NCI-H2029 treated with DMSO at 0.1 percent for 48 hours (cell line): ENCODE measurements around the gene KMT2D.

Experiments
- DNase-seq: peaks from one replicate; lab custom pipeline; 2025; lab: John Stamatoyannopoulos, UW

Gene KMT2D

DNA sequence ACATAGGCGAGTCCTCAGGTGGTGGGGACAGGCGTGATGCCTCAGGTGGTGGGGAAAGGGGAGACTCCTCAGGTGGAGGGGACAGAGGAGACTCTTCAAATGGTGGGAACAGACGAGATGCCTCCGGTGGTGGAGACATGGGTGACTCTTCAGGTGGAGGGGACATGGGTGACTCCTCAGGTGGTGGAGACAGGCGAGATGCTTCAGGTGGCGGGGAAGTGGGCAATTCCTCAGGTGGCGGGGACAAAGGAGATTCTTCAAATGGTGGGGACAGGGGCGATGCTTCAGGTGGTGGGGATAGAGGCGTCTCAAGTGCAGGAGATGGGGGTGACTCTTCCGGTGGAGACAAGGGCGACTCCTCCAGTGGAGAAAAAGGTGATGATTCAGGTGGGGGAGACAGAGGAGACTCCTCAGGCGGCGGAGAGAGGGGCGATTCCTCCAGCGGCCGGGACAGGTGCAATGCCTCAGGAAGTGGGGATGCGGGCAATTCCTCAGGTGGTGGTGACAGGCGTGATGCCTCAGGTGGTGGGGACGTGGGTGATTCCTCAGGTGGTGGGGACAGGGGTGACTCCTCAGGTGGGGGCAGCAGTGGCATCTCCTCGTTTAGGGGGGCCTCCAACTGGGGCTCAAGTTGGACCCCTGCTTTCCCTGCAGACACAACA is 8.7 kb downstream of the KMT2D start:
- no peak for DNase-seq

- DNase-seq = no peak
Measured at GRCh38 chr12:49051373-49051764, 9.2 kb downstream of the KMT2D start.

GRCh38 chr12:49050507-49051372 is 9.9 kb downstream of the KMT2D start:
- no peak for DNase-seq

- no peak for DNase-seq
Measured at GRCh38 chr12:49049566-49050224, 10.9 kb downstream of the KMT2D start.

DNA sequence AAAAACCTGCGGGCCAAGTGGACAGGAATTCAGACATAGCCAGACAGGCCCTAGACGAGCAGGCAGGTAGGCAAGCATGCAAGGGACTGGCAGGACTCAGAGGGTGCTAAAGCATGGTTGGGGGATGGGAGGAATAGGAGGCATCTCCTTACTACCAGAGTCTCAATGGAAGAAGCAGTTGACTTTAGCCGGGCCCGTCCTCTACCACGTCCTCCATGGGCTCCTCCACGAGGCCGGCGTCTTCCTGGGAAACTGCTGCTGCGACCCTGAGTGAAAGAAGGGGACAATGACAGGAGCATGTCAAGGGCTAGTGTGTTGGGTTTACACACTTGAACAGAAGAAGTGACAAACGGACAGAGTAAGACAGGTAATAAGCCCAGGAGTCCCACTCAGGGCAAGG is 11.6 kb downstream of the KMT2D start:
- no peak for DNase-seq

DNA sequence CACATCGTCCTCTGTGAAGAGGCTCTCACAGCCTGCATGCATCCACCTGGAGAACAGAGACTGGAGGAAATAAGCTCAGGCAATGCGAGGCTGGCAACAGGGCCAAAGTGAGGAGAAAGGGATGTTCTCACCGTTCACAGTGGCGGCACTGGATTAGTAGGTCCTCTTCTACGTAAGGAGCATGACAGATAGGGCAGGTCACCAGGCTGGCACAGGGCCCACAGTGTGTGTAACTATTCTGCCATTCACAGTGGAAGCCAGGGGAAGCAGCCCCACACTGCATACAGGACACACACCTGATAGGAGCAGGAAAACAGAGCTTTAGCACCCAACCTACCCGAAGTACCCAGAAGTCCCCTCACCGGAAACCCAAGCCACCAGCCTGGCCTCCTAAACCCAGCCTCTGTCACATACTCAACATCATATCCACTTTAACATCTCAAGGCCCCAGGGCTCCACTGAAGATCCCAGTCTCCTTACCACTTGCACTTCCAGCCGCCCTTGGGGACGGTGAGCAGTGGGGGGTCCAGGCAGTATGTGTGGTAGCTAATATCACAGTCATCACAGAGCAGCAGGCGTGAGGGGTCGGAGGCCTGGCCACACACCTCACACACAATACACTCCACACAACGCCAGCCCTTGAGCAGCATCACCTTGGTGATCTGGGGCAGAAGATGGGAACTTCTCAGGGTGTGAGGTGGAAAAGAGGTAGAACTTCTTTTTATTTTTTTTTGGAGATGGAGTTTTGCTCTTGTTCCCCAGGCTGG is 14.3 kb downstream of the KMT2D start:
- no peak for DNase-seq

DNA sequence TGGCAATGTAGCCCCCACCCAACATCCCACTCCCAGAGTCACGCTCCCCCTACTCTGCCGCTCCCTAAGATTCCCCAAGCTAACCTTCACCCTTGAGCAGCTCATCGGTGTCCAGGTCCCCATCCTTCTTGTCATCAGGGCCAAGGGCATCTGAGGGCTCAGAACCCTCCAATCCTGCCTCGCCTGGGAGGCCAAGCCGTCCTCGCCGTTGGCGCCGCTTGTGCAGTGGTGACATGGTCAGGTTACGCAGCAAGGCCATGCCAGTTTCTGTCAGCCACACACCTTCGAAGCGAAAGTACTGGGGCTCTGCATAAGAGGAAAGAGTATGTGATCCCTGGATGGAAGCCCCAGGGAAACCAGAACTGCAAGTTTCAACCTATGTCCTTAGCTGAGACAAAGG is 15.9 kb downstream of the KMT2D start:
- no peak for DNase-seq

GRCh38 chr12:49043856-49044258 is 16.7 kb downstream of the KMT2D start:
- DNase-seq = no peak

GRCh38 chr12:49043241-49043640 is 17.4 kb downstream of the KMT2D start:
- DNase-seq = no peak

DNA sequence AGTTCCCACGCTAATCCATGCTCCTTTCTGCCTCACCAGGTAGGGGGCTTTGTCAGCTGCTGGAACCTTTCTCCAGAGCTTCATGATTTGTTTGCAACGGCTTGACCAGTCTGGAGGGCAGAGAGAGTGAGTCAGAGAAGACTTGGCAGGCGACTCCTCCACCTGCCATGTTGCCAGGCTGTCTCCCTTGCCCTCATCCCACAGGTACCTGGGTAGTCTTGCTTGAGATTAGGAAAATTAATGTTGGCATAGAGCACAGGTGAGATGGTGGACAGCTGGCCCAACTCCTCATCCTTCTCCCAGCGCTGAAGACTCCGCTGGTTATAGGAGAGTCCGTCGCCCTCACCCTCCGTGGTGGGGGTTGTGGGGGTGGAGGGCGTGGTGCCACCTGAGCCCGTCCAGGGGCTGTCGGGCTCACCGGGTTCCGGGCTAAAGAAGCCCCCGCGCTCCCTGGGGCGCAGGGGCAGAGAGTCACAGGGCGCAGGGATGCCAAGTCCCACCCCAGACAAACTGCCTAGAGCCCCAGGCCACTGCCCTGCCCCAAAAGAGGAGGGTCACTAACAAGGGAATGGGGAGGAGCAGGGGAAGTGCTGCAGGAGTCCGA is 18.6 kb downstream of the KMT2D start:
- DNase-seq = no peak

DNA sequence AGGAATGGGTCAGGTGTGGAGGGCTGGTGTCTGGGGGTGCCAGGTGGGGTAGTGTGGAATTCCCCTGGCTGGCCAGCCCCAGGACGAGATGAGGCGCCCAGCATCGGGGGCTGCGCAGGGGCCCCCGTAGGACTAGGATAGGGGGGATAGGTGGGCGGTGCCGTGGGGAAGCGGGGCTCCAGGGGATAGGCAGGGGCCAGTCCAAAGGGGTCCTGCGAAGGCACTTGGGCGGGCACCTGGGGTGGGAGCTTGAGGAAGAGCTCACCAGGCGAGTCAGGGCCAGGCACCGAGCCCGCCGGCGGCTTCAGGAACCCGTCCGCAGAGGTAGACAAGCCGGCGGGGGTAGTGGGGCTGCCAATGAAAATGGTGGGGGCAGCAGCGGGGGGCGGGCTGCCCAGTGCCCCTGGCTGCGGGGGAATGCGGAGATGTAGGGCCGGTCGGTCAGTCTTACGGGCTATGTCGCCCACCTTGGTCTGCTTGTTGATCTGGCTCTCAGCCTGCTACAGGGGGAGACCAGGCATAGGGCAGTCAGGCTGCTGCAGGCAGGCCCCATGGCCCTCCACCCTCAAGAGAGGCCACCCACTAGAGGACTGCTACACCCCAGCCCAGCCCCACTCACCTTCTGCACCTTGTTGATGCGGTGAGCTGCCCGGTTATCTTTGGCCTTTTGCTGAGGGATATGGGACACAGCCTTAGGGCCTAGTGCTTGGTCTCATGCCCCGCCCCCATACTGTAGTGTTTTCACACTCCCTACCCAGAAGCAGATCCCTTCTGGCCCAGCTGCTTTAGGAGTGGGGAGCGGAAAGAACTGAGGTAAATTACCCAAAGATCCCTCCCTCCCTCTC is 19.3 kb downstream of the KMT2D start:
- DNase-seq = no peak

- no peak for DNase-seq
Measured at GRCh38 chr12:49040364-49040855, 20.2 kb downstream of the KMT2D start.

DNA sequence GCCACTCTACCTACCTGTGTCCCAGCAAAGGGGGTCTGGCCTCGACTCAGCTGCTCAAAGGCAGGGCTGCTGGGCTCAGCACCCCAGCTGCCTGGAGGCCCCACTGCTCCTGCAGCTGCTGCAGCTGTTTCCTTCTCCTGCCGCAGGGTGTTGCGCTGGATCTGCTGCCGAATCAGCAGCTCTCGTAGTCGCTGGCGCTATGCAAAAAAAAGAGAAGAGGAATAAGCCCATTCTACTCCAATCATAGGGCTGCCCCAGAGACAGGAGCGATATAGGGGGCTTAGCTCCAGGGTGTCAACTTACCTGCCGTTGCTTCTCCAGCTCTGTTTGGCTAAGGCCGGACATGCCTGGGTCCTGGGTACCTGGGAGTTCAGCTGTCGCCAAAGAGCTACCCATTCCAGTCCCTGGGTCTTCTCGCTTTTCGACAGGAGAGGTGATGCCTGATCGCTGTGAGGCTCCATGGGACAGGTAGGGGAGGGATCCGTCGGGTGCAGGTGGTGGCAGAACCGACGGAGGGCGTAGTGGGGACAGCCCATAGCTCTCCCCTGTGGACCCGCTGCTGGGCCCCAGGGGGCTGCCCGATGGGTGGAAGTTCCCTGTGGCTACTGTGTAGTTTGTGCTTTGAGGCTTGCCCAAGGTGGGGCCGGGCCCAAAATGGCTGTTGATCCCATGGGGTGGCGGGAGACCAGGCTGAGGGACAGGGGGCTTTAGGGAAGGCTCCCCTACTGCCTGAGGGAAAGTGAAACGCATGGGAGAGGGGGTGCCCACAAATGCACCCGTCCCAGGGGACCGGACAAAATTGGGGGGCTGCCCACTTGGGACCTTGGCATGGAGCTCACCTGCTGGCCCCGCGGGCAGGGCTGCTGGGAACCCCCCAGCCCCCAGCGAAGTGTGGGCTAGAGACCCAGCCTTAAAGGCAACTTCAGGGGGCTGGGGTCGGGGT is 20.9 kb downstream of the KMT2D start:
- DNase-seq = no peak

- no peak for DNase-seq
Measured at GRCh38 chr12:49038291-49038955, 22.2 kb downstream of the KMT2D start.

DNA sequence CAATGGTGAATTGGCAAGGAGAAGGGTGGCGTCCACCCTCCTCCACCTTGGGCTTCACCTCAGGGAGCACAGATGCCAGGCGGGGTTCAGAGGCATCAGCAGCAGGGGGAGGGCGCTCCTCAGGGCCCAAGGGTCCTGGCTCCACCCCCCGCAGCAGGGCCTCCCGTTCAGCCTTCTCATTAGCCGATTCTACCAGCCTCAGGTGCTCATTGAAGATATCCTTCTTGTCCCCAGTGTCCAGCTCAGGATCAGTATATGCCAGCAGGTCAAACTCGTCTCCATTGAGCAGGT is 22.7 kb downstream of the KMT2D start:
- no peak for DNase-seq

- DNase-seq = no peak
Measured at GRCh38 chr12:49037111-49037946, 23.3 kb downstream of the KMT2D start.

GRCh38 chr12:49036029-49036428 is 24.6 kb downstream of the KMT2D start:
- DNase-seq = no peak

- no peak for DNase-seq
Measured at GRCh38 chr12:49034286-49034622, 26.3 kb downstream of the KMT2D start.
